A673 (cell line): ENCODE data around the gene CLEC1A.

ENCODE experiments used
- CTCF ChIP-seq: fragments of 300-800, 200-600 bp; sonication (generic); conservative IDR thresholded peaks from 2 replicates; pipeline ENCODE4 v1.5.1; 2017; ENCODE audit warnings: low read depth, mild to moderate bottlenecking, antibody characterized with exemption, low read length, moderate library complexity, mixed read lengths
- EZH2 ChIP-seq: fragments of 200-600 bp; sonication (generic); IDR thresholded peaks from 2 replicates; pipeline ENCODE4 v1.6.1; 2017; ENCODE audit warnings: borderline replicate concordance, low read depth, mild to moderate bottlenecking, mixed read lengths, antibody characterized with exemption, low read length; ENCODE audit not compliant: poor library complexity, severe bottlenecking

DNA sequence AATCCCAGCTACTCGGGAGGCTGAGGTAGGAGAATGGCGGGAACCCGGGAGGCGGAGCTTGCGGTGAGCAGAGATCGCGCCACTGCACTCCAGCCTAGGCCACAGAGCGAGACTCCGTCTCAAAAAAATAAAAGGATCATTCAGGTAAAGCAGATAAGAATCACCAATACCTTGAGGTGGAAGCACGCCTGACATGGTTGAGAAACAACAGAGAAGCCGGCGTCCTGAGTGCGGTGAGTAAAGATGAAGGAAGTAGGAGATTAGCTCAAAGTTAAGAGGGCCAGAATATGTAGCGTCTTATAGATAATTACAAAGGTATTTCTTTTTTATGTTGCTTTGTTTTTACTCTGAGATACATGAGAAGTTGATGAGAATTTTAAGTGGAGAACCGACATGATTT, 16.5 kb upstream of the CLEC1A start:
- TF ChIP-seq CTCF (no peak), EZH2 (no peak)
